Endothelial cell of umbilical vein (primary cell): ENCODE measurements around the gene PRPS1.

Source experiments
- EZH2 ChIP-seq: IDR thresholded peaks from 2 replicates; pipeline ENCODE4 v1.6.1; 2012; ENCODE audit warnings: borderline replicate concordance, low read depth, mild to moderate bottlenecking, moderate library complexity, low read length, inconsistent platforms; ENCODE audit not compliant: severe bottlenecking
- FOS ChIP-seq: IDR thresholded peaks from 2 replicates; pipeline ENCODE4 v1.6.1; 2011; ENCODE audit warnings: mild to moderate bottlenecking, low read length, moderate library complexity, borderline replicate concordance; ENCODE audit not compliant: insufficient read depth
- GATA2 ChIP-seq: IDR thresholded peaks from 2 replicates; pipeline ENCODE4 v1.7.0; 2011; ENCODE audit warnings: low read depth, mild to moderate bottlenecking, moderate library complexity, mixed read lengths, low read length; ENCODE audit not compliant: insufficient read length, insufficient read depth
- JUN ChIP-seq: IDR thresholded peaks from 2 replicates; pipeline ENCODE4 v1.6.1; 2011; ENCODE audit warnings: borderline replicate concordance, low read depth; ENCODE audit not compliant: insufficient read length, insufficient read depth
- MYC ChIP-seq: IDR thresholded peaks from one replicate; pipeline ENCODE4 v1.6.1; 2011; ENCODE audit warnings: mild to moderate bottlenecking, low read depth, low read length
- POLR2A ChIP-seq: IDR thresholded peaks from 2 replicates; pipeline ENCODE4 v1.6.1; 2012; ENCODE audit warnings: low read depth, mild to moderate bottlenecking, control low read depth, low read length
- POLR2AphosphoS5 ChIP-seq: IDR thresholded peaks from 2 replicates; pipeline ENCODE4 v1.6.1; 2012; ENCODE audit warnings: low read depth, mild to moderate bottlenecking, control low read depth, low read length, moderate library complexity; ENCODE audit not compliant: insufficient read depth
- TF ChIP-seq, protein P1 (sequence below), 2 donors: IDR thresholded peaks; 1 replicate in 1 of 2; 2 replicates in 1 of 2; pipeline ENCODE4 v1.5.1; 2011; ENCODE audit warnings: low read length in 2 of 2, mild to moderate bottlenecking in 2 of 2, moderate library complexity in 2 of 2, control low read depth in 1 of 2, inconsistent platforms in 1 of 2, low read depth in 1 of 2; ENCODE audit not compliant: insufficient read depth in 1 of 2; ENCODE audit errors: extremely low read depth in 1 of 2
- TF ChIP-seq, protein P2 (sequence below): IDR thresholded peaks from 2 replicates; pipeline ENCODE4 v1.6.1; 2011; ENCODE audit not compliant: insufficient read depth, insufficient read length

DNA sequence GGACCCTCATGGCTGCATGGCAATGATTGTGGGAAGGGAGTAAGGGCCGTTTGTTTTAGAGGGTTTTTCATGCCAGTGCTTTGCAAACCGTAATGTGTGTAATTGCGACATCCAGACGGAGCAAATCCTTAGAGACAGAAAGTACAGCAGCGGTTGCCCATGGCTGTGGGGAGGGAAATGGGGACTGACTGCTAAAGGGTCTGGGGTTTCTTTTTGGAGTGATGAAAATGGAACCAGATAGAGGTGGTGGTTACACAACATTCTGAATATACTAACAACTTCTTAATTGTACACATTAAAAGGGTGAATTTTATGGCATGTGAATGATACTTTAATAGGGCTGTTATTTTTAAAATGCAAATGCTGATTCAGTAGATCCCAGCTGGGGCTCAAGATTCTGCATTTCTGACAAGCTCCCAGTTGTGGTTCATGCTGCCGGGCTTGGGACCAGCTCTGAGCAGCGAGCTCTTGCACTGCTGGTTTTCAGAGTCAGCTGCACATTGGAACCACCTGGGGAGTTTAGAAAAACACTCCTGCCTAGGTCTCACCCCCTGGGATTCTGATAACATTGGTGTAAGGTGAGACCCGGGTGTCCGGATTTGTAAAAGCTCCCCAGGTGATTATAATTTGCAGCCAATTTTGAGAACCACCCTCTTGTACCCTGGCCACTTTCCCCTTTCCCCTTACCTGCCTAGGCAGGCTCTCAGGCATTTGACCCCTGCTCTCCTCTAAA is 47.7 kb downstream of the PRPS1 start:
- TF ChIP-seq, protein P1, sequence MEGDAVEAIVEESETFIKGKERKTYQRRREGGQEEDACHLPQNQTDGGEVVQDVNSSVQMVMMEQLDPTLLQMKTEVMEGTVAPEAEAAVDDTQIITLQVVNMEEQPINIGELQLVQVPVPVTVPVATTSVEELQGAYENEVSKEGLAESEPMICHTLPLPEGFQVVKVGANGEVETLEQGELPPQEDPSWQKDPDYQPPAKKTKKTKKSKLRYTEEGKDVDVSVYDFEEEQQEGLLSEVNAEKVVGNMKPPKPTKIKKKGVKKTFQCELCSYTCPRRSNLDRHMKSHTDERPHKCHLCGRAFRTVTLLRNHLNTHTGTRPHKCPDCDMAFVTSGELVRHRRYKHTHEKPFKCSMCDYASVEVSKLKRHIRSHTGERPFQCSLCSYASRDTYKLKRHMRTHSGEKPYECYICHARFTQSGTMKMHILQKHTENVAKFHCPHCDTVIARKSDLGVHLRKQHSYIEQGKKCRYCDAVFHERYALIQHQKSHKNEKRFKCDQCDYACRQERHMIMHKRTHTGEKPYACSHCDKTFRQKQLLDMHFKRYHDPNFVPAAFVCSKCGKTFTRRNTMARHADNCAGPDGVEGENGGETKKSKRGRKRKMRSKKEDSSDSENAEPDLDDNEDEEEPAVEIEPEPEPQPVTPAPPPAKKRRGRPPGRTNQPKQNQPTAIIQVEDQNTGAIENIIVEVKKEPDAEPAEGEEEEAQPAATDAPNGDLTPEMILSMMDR (IDR thresholded peaks at IDR 0.05; ENCODE audit: extremely low read depth in 1 of 2, insufficient read depth in 1 of 2, low read depth in 1 of 2, low read length in 2 of 2) = no peak
- no peak for TF ChIP-seq POLR2A
- TF ChIP-seq POLR2AphosphoS5 = no peak
- TF ChIP-seq JUN = no peak
- TF ChIP-seq, protein P2, sequence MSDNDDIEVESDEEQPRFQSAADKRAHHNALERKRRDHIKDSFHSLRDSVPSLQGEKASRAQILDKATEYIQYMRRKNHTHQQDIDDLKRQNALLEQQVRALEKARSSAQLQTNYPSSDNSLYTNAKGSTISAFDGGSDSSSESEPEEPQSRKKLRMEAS = no peak
- no peak for TF ChIP-seq EZH2
- no peak for TF ChIP-seq GATA2
- TF ChIP-seq FOS = no peak
- no peak for TF ChIP-seq MYC
